Gastrocnemius medialis (tissue), 4 donors: ENCODE measurements around the gene TTC16.

Experiments
- POLR2A ChIP-seq, 2 donors: fragments of 450-650 bp; IDR thresholded peaks; one replicate each; pipeline ENCODE4 v1.6.1; 2017; ENCODE audit warnings: antibody characterized with exemption in 2 of 2, mild to moderate bottlenecking in 2 of 2, moderate library complexity in 2 of 2
- TF ChIP-seq, protein P1 (sequence below), 5 experiments: fragments of 450-650 bp in 3 of 5; fragments of 200-600 bp in 2 of 5; sonication (generic) in 2 of 5; IDR thresholded peaks in 4 of 5; conservative IDR thresholded peaks in 1 of 5; 1 replicate in 4 of 5; 2 replicates in 1 of 5; pipeline ENCODE4 v1.5.1; 2016 to 2019; ENCODE audit warnings: antibody characterized with exemption in 5 of 5, mild to moderate bottlenecking in 3 of 5, moderate library complexity in 3 of 5

DNA sequence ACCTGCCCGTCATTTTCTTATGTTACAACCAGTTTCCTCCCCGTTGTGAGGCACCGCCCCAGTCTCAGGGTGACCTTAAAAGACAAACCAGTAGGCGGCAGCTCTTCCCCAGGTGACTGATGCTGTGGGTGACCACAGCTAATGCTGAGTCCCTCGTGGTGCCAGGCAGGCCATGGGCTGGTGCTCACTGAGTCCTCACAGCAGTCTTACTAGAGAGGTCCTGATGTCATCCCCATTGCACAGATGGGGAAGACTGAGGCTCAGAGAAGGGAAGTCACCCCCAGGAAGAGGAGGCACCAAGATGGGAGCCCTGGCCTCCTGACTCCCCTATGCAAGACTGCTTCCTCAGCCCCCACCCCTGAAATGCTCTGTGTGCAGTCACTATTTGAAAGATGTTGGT lies 8.1 kb upstream of the TTC16 start:
- TF ChIP-seq, protein P1, sequence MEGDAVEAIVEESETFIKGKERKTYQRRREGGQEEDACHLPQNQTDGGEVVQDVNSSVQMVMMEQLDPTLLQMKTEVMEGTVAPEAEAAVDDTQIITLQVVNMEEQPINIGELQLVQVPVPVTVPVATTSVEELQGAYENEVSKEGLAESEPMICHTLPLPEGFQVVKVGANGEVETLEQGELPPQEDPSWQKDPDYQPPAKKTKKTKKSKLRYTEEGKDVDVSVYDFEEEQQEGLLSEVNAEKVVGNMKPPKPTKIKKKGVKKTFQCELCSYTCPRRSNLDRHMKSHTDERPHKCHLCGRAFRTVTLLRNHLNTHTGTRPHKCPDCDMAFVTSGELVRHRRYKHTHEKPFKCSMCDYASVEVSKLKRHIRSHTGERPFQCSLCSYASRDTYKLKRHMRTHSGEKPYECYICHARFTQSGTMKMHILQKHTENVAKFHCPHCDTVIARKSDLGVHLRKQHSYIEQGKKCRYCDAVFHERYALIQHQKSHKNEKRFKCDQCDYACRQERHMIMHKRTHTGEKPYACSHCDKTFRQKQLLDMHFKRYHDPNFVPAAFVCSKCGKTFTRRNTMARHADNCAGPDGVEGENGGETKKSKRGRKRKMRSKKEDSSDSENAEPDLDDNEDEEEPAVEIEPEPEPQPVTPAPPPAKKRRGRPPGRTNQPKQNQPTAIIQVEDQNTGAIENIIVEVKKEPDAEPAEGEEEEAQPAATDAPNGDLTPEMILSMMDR (IDR thresholded peaks at IDR 0.05 in 4 of 5, conservative IDR thresholded peaks at IDR 0.05 in 1 of 5), result no peak
- TF ChIP-seq POLR2A (IDR thresholded peaks at IDR 0.05), result no peak
